Activated naive CD8-positive, alpha-beta T cell (primary cell): ENCODE measurements around the gene SUMO2.
"Not testable (repeated sequence)": the region's sequence is repeated elsewhere in the genome, so short reads cannot be mapped to it uniquely, and the experiment has no call there.

ENCODE experiments used
- H3K27ac Mint-ChIP-seq: one replicate; pipeline ENCODE4 v1.8.0; 2021; ENCODE audit warnings: mixed read lengths
- H3K27me3 Mint-ChIP-seq: one replicate; pipeline ENCODE4 v1.8.0; 2021; ENCODE audit warnings: mixed read lengths
- H3K36me3 Mint-ChIP-seq: one replicate; pipeline ENCODE4 v1.8.0; 2021; ENCODE audit warnings: mixed read lengths
- H3K4me1 Mint-ChIP-seq: one replicate; pipeline ENCODE4 v1.8.0; 2021; ENCODE audit warnings: low read depth, mixed read lengths
- H3K4me3 Mint-ChIP-seq: one replicate; pipeline ENCODE4 v1.8.0; 2021; ENCODE audit warnings: mild to moderate bottlenecking, mixed read lengths
- H3K9me3 Mint-ChIP-seq: one replicate; pipeline ENCODE4 v1.8.0; 2021; ENCODE audit warnings: low read depth, mixed read lengths

SUMO2 gene

GRCh38 chr17:75199886-75200618 is 17.3 kb upstream of the SUMO2 start:
- no peak overlapping the region for H3K27ac Mint-ChIP-seq
- no peaks in the 10 kb centered on the region for H3K36me3 Mint-ChIP-seq
- H3K27me3 Mint-ChIP-seq, result no peaks in the 10 kb centered on the region
- no peak overlapping the region for H3K4me3 Mint-ChIP-seq
- H3K4me1 Mint-ChIP-seq, result peaks cover 6% of the 10 kb centered on the region
- no peaks in the 10 kb centered on the region for H3K9me3 Mint-ChIP-seq

- Mint-ChIP-seq H3K27ac (no peak overlapping the region), H3K27me3 (no peaks in the 10 kb centered on the region), H3K4me3 (no peak overlapping the region)
These were observed 12.1 kb upstream of the SUMO2 start for GRCh38 chr17:75194879-75195278.

GRCh38 chr17:75191584-75191983 is 8.8 kb upstream of the SUMO2 start:
- no peaks in the 10 kb centered on the region for H3K9me3 Mint-ChIP-seq
- H3K4me3 Mint-ChIP-seq, result no peak overlapping the region
- no peak overlapping the region for H3K27ac Mint-ChIP-seq
- H3K36me3 Mint-ChIP-seq, result no peaks in the 10 kb centered on the region
- H3K4me1 Mint-ChIP-seq, result peaks cover 7% of the 10 kb centered on the region
- no peaks in the 10 kb centered on the region for H3K27me3 Mint-ChIP-seq

More at GRCh38 chr17:75194879-75195278, 12.1 kb upstream of the SUMO2 start:
- H3K36me3 Mint-ChIP-seq, result no peaks in the 10 kb centered on the region
- no peaks in the 10 kb centered on the region for H3K9me3 Mint-ChIP-seq
- no peaks in the 10 kb centered on the region for H3K4me1 Mint-ChIP-seq

GRCh38 chr17:75188614-75189013 is 5.9 kb upstream of the SUMO2 start:
- Mint-ChIP-seq H3K9me3 (no peaks in the 10 kb centered on the region), H3K4me3 (no peak overlapping the region), H3K4me1 (peaks cover 18% of the 10 kb centered on the region), H3K27me3 (no peaks in the 10 kb centered on the region), H3K27ac (no peak overlapping the region), H3K36me3 (no peaks in the 10 kb centered on the region)

- Mint-ChIP-seq H3K4me3 (peak overlapping the region; percentile 83), H3K4me1 (peaks cover 35% of the 10 kb centered on the region), H3K36me3 (no peaks in the 10 kb centered on the region), H3K27me3 (no peaks in the 10 kb centered on the region), H3K27ac (peak overlapping the region; percentile 97), H3K9me3 (no peaks in the 10 kb centered on the region)
These were observed 1.5 kb upstream of the SUMO2 start for GRCh38 chr17:75183999-75184884.

GRCh38 chr17:75182319-75182568 is 515 bp downstream of the SUMO2 start:
- no peaks in the 10 kb centered on the region for H3K9me3 Mint-ChIP-seq
- peaks cover 38% of the 10 kb centered on the region for H3K4me1 Mint-ChIP-seq
- H3K27me3 Mint-ChIP-seq, result no peaks in the 10 kb centered on the region
- H3K36me3 Mint-ChIP-seq, result no peaks in the 10 kb centered on the region
- peak overlapping the region; percentile 95 for H3K27ac Mint-ChIP-seq
- peak overlapping the region; percentile 97 for H3K4me3 Mint-ChIP-seq

- H3K36me3 Mint-ChIP-seq, result no peaks in the 10 kb centered on the region
- peak overlapping the region; percentile 97 for H3K4me3 Mint-ChIP-seq
- no peaks in the 10 kb centered on the region for H3K27me3 Mint-ChIP-seq
- H3K9me3 Mint-ChIP-seq, result no peaks in the 10 kb centered on the region
- H3K27ac Mint-ChIP-seq, result peak overlapping the region; percentile 95
- peaks cover 40% of the 10 kb centered on the region for H3K4me1 Mint-ChIP-seq
These were observed 996 bp downstream of the SUMO2 start for GRCh38 chr17:75181608-75182318.

GRCh38 chr17:75181110-75181509 is 1.6 kb downstream of the SUMO2 start:
- Mint-ChIP-seq H3K9me3 (no peaks in the 10 kb centered on the region), H3K27me3 (no peaks in the 10 kb centered on the region), H3K27ac (peak overlapping the region; percentile 95), H3K4me1 (peaks cover 43% of the 10 kb centered on the region), H3K4me3 (peak overlapping the region; percentile 97), H3K36me3 (peaks cover 2% of the 10 kb centered on the region)

- Mint-ChIP-seq H3K9me3 (no peaks in the 10 kb centered on the region), H3K27ac (no peak overlapping the region), H3K27me3 (no peaks in the 10 kb centered on the region), H3K4me3 (peak overlapping the region; percentile 40), H3K36me3 (peaks cover 2% of the 10 kb centered on the region), H3K4me1 (peaks cover 37% of the 10 kb centered on the region)
These were observed 4.3 kb downstream of the SUMO2 start for GRCh38 chr17:75178453-75178852.

- no peak overlapping the region for H3K27ac Mint-ChIP-seq
- H3K27me3 Mint-ChIP-seq, result no peaks in the 10 kb centered on the region
- no peaks in the 10 kb centered on the region for H3K9me3 Mint-ChIP-seq
- no peak overlapping the region for H3K4me3 Mint-ChIP-seq
- peaks cover 2% of the 10 kb centered on the region for H3K36me3 Mint-ChIP-seq
- peaks cover 40% of the 10 kb centered on the region for H3K4me1 Mint-ChIP-seq
These were observed 6.1 kb downstream of the SUMO2 start for GRCh38 chr17:75176625-75177024.

- no peaks in the 10 kb centered on the region for H3K9me3 Mint-ChIP-seq
- no peaks in the 10 kb centered on the region for H3K27me3 Mint-ChIP-seq
- H3K27ac Mint-ChIP-seq, result no peak overlapping the region
- H3K4me3 Mint-ChIP-seq, result no peak overlapping the region
- peaks cover 2% of the 10 kb centered on the region for H3K36me3 Mint-ChIP-seq
- peaks cover 29% of the 10 kb centered on the region for H3K4me1 Mint-ChIP-seq
These were observed 7.8 kb downstream of the SUMO2 start for GRCh38 chr17:75174996-75175395.

GRCh38 chr17:75173526-75173925 is 9.2 kb downstream of the SUMO2 start:
- peaks cover 21% of the 10 kb centered on the region for H3K4me1 Mint-ChIP-seq
- peak overlapping the region; percentile 22 for H3K27ac Mint-ChIP-seq
- no peaks in the 10 kb centered on the region for H3K27me3 Mint-ChIP-seq
- no peaks in the 10 kb centered on the region for H3K9me3 Mint-ChIP-seq
- peaks cover 2% of the 10 kb centered on the region for H3K36me3 Mint-ChIP-seq
- H3K4me3 Mint-ChIP-seq, result no peak overlapping the region

GRCh38 chr17:75168998-75169397 is 13.8 kb downstream of the SUMO2 start:
- Mint-ChIP-seq H3K27ac (no peak overlapping the region), H3K36me3 (no peaks in the 10 kb centered on the region), H3K4me3 (no peak overlapping the region), H3K9me3 (no peaks in the 10 kb centered on the region), H3K27me3 (no peaks in the 10 kb centered on the region), H3K4me1 (peaks cover 12% of the 10 kb centered on the region)

GRCh38 chr17:75164606-75165005 is 18.2 kb downstream of the SUMO2 start:
- not testable (repeated sequence) for H3K4me1 Mint-ChIP-seq, H3K27ac Mint-ChIP-seq, H3K36me3 Mint-ChIP-seq, H3K27me3 Mint-ChIP-seq, H3K4me3 Mint-ChIP-seq, H3K9me3 Mint-ChIP-seq

- Mint-ChIP-seq H3K9me3 (no peaks in the 10 kb centered on the region), H3K4me3 (no peak overlapping the region), H3K27ac (no peak overlapping the region), H3K4me1 (no peaks in the 10 kb centered on the region), H3K36me3 (no peaks in the 10 kb centered on the region), H3K27me3 (no peaks in the 10 kb centered on the region)
These were observed 19.7 kb downstream of the SUMO2 start for GRCh38 chr17:75163074-75163473.
